ENCODE measurements around the gene MAP7.

The MAP7 gene

GRCh38 chr6:136445063-136445462 lies 105.2 kb downstream of the MAP7 start:
- TF ChIP-seq CTCF (IDR thresholded peaks at IDR 0.05; ENCODE audit: low read depth, low read length) (no peak), POLR2A (IDR thresholded peaks at IDR 0.05; ENCODE audit: extremely low read depth, insufficient read length) (no peak), MAX (IDR thresholded peaks at IDR 0.05; ENCODE audit: low read depth, low read length) (no peak), MYC (IDR thresholded peaks at IDR 0.05; ENCODE audit: low read depth, low read length) (no peak)
- no peak for DNase-seq (ENCODE audit: low read depth)
- no peak overlapping the region for H3K4me3 ChIP-seq (ENCODE audit: low read depth, low read length)

GRCh38 chr6:136440203-136440602 lies 110.0 kb downstream of the MAP7 start:
- TF ChIP-seq POLR2A (IDR thresholded peaks at IDR 0.05; ENCODE audit: extremely low read depth, insufficient read length) (no peak), MYC (IDR thresholded peaks at IDR 0.05; ENCODE audit: low read depth, low read length) (no peak), CTCF (IDR thresholded peaks at IDR 0.05; ENCODE audit: low read depth, low read length) (no peak), MAX (IDR thresholded peaks at IDR 0.05; ENCODE audit: low read depth, low read length) (no peak)
- peak; percentile 41 for DNase-seq (ENCODE audit: low read depth)

GRCh38 chr6:136439514-136440190 lies 110.6 kb downstream of the MAP7 start:
- no peak for DNase-seq (ENCODE audit: low read depth)
- no peak overlapping the region for H3K4me3 ChIP-seq (ENCODE audit: low read depth, low read length)
- TF ChIP-seq POLR2A (IDR thresholded peaks at IDR 0.05; ENCODE audit: extremely low read depth, insufficient read length) (no peak), MYC (IDR thresholded peaks at IDR 0.05; ENCODE audit: low read depth, low read length) (no peak), MAX (IDR thresholded peaks at IDR 0.05; ENCODE audit: low read depth, low read length) (no peak), CTCF (IDR thresholded peaks at IDR 0.05; ENCODE audit: low read depth, low read length) (no peak)

More at GRCh38 chr6:136440203-136440602, 110.0 kb downstream of the MAP7 start:
- H3K4me3 ChIP-seq (ENCODE audit: low read depth, low read length) = no peak overlapping the region

- H3K4me3 ChIP-seq (ENCODE audit: low read depth, low read length) = no peak overlapping the region
- TF ChIP-seq MAX (IDR thresholded peaks at IDR 0.05; ENCODE audit: low read depth, low read length) = no peak
- TF ChIP-seq MYC (IDR thresholded peaks at IDR 0.05; ENCODE audit: low read depth, low read length) = no peak
- TF ChIP-seq POLR2A (IDR thresholded peaks at IDR 0.05; ENCODE audit: extremely low read depth, insufficient read length) = no peak
- TF ChIP-seq CTCF (IDR thresholded peaks at IDR 0.05; ENCODE audit: low read depth, low read length) = no peak
- DNase-seq (ENCODE audit: low read depth) = peak; percentile 61
Measured at GRCh38 chr6:136438441-136438840, 111.8 kb downstream of the MAP7 start.

GRCh38 chr6:136437246-136437645 lies 113.0 kb downstream of the MAP7 start:
- no peak overlapping the region for H3K4me3 ChIP-seq (ENCODE audit: low read depth, low read length)
- TF ChIP-seq MYC (IDR thresholded peaks at IDR 0.05; ENCODE audit: low read depth, low read length) (no peak), CTCF (IDR thresholded peaks at IDR 0.05; ENCODE audit: low read depth, low read length) (no peak), POLR2A (IDR thresholded peaks at IDR 0.05; ENCODE audit: extremely low read depth, insufficient read length) (no peak)
- DNase-seq (ENCODE audit: low read depth) = peak; percentile 16

Data from NB4 (cell line).